ENCODE measurements around the gene RHAG. TPM values are rescaled to one million over a fixed set of nuclear protein-coding genes. Genes with fewer than 3 reads are reported as not detected.

RHAG gene
- total RNA-seq, 1 experiment from 2014 or later = 0.57 TPM

DNA sequence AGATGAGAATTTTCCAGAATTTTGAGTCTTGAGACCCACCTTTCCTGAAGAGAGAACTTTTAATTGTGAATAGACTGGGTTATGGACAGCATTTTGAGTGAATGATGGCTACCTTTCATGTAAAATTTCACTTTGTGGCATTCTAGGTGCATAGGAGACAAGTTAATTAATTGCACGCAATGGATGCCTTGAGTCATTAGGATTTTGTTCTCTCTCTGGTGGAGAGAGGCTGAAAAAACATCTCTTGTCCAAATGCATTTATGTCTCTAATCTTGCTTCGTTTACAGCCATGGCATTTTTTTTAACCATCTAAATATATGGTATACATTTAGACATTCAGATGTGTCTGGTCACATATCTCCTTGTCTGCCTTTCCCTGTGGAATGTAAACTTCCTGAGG, 3.1 kb downstream of the RHAG start:
- H3K9me3 ChIP-seq (ENCODE audit: control insufficient read depth in 1 of 2, insufficient read depth in 1 of 2, low read depth in 1 of 2, low read length in 2 of 2) = no peaks in the 10 kb centered on the region
- H3K9ac ChIP-seq (ENCODE audit: low read length) = no peak overlapping the region
- ChIA-PET CTCF (no interaction called here), POLR2A (no interaction called here), RAD21 (ENCODE audit: low non-redundant PET in 1 of 2, low total read pairs in 2 of 2, uncharacterized antibody in 2 of 2, unreplicated experiment in 2 of 2) (no interaction called here)
- intact Hi-C loops (cut with micrococcal nuclease) = no loop called here
- H3K4me1 ChIP-seq (ENCODE audit: control insufficient read depth in 1 of 2, insufficient read depth in 2 of 2, low read length in 2 of 2) = no peaks in the 10 kb centered on the region
- TF ChIP-seq SP1 (IDR thresholded peaks at IDR 0.05; ENCODE audit: low read depth) = no peak
- no peak for TF ChIP-seq SIN3A (IDR thresholded peaks at IDR 0.05; ENCODE audit: low read depth)
- no peak for TF ChIP-seq CEBPB (IDR thresholded peaks at IDR 0.05; ENCODE audit: low read depth)
- TF ChIP-seq FOSL1 (IDR thresholded peaks at IDR 0.05; ENCODE audit: low read depth) = no peak
- TF ChIP-seq, protein P1, sequence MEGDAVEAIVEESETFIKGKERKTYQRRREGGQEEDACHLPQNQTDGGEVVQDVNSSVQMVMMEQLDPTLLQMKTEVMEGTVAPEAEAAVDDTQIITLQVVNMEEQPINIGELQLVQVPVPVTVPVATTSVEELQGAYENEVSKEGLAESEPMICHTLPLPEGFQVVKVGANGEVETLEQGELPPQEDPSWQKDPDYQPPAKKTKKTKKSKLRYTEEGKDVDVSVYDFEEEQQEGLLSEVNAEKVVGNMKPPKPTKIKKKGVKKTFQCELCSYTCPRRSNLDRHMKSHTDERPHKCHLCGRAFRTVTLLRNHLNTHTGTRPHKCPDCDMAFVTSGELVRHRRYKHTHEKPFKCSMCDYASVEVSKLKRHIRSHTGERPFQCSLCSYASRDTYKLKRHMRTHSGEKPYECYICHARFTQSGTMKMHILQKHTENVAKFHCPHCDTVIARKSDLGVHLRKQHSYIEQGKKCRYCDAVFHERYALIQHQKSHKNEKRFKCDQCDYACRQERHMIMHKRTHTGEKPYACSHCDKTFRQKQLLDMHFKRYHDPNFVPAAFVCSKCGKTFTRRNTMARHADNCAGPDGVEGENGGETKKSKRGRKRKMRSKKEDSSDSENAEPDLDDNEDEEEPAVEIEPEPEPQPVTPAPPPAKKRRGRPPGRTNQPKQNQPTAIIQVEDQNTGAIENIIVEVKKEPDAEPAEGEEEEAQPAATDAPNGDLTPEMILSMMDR (IDR thresholded peaks at IDR 0.05 in 2 of 3, conservative IDR thresholded peaks at IDR 0.05 in 1 of 3; ENCODE audit: borderline replicate concordance in 1 of 3, insufficient read depth in 1 of 3, low read depth in 2 of 3, low read length in 2 of 3) = no peak
- TF ChIP-seq, protein P2, sequence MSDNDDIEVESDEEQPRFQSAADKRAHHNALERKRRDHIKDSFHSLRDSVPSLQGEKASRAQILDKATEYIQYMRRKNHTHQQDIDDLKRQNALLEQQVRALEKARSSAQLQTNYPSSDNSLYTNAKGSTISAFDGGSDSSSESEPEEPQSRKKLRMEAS (IDR thresholded peaks at IDR 0.05) = no peak
- no peak for TF ChIP-seq JUND (IDR thresholded peaks at IDR 0.05)
- TF ChIP-seq SRF (IDR thresholded peaks at IDR 0.05; ENCODE audit: low read depth) = no peak
- no peak for TF ChIP-seq POLR2A (IDR thresholded peaks at IDR 0.05; ENCODE audit: borderline replicate concordance, extremely low read depth, insufficient read depth, insufficient read length)
- no peak for TF ChIP-seq EZH2phosphoT487 (IDR thresholded peaks at IDR 0.05; ENCODE audit: borderline replicate concordance)
- TF ChIP-seq, protein P3, sequence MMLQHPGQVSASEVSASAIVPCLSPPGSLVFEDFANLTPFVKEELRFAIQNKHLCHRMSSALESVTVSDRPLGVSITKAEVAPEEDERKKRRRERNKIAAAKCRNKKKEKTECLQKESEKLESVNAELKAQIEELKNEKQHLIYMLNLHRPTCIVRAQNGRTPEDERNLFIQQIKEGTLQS (IDR thresholded peaks at IDR 0.05) = no peak
- TF ChIP-seq, protein P4, sequence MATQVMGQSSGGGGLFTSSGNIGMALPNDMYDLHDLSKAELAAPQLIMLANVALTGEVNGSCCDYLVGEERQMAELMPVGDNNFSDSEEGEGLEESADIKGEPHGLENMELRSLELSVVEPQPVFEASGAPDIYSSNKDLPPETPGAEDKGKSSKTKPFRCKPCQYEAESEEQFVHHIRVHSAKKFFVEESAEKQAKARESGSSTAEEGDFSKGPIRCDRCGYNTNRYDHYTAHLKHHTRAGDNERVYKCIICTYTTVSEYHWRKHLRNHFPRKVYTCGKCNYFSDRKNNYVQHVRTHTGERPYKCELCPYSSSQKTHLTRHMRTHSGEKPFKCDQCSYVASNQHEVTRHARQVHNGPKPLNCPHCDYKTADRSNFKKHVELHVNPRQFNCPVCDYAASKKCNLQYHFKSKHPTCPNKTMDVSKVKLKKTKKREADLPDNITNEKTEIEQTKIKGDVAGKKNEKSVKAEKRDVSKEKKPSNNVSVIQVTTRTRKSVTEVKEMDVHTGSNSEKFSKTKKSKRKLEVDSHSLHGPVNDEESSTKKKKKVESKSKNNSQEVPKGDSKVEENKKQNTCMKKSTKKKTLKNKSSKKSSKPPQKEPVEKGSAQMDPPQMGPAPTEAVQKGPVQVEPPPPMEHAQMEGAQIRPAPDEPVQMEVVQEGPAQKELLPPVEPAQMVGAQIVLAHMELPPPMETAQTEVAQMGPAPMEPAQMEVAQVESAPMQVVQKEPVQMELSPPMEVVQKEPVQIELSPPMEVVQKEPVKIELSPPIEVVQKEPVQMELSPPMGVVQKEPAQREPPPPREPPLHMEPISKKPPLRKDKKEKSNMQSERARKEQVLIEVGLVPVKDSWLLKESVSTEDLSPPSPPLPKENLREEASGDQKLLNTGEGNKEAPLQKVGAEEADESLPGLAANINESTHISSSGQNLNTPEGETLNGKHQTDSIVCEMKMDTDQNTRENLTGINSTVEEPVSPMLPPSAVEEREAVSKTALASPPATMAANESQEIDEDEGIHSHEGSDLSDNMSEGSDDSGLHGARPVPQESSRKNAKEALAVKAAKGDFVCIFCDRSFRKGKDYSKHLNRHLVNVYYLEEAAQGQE (IDR thresholded peaks at IDR 0.05; ENCODE audit: low read depth) = no peak
- no peak for TF ChIP-seq ZNF274 (IDR thresholded peaks at IDR 0.05; ENCODE audit: low read depth, low read length)
- no peak for TF ChIP-seq ELF1 (IDR thresholded peaks at IDR 0.05; ENCODE audit: borderline replicate concordance, low read depth)
- H3K79me2 ChIP-seq (ENCODE audit: insufficient read depth, low read length) = no peaks in the 10 kb centered on the region
- no peak overlapping the region for H2AFZ ChIP-seq (ENCODE audit: low read depth, low read length, poor library complexity, severe bottlenecking)
- H3K27me3 ChIP-seq (ENCODE audit: insufficient read depth, low read length) = no peaks in the 10 kb centered on the region
- H3K27ac ChIP-seq (ENCODE audit: low read depth, low read length) = no peak overlapping the region
- no peak overlapping the region for H3K4me2 ChIP-seq (ENCODE audit: low read length)
- no TSS peak for BruUV-seq (replicated peaks)
- H3K36me3 ChIP-seq (ENCODE audit: control insufficient read depth in 1 of 2, insufficient read depth in 2 of 2, low read length in 2 of 2) = no peaks in the 10 kb centered on the region
- H3K9me2 ChIP-seq (ENCODE audit: insufficient read depth) = no peaks in the 10 kb centered on the region
- H4K20me1 ChIP-seq (ENCODE audit: insufficient read depth) = no peaks in the 10 kb centered on the region
- H3K4me3 ChIP-seq (replicated peaks in 1 of 2; ENCODE audit: low read depth in 1 of 2, low read length in 2 of 2) = no peak overlapping the region
- ATAC-seq = no peak
- no peak for DNase-seq (ENCODE audit: low read depth, low spot score)
